Small intestine (tissue), 7 donors: Measurements from ENCODE around the gene PEX14. TPM values are rescaled to one million over a fixed set of nuclear protein-coding genes. Genes with fewer than 3 reads are reported as not detected.

Experiments used
- DNase-seq, 2 donors: peaks; one replicate each; pipeline versions ENCODE4 v3.0.0 to v3.0.0-alpha.2; 2013
- FAIRE-seq: peaks from 2 replicates; lab custom pipeline; 2012; peaks lifted over from hg19 to GRCh38; lab: Jason Lieb, UNC
- H3K27ac ChIP-seq, 3 donors: one replicate each; pipeline ENCODE4 v1.5.1; 2013; ENCODE audit warnings: low read length in 2 of 3, mild to moderate bottlenecking in 2 of 3, control low read depth in 1 of 3, inconsistent platforms in 1 of 3, low read depth in 1 of 3, moderate library complexity in 1 of 3
- H3K27me3 ChIP-seq, 3 donors: one replicate each; pipeline ENCODE4 v1.6.1; 2013; ENCODE audit warnings: low read length in 3 of 3, inconsistent platforms in 1 of 3; ENCODE audit not compliant: control insufficient read depth in 3 of 3, insufficient read depth in 3 of 3
- H3K36me3 ChIP-seq, 3 donors: one replicate each; pipeline ENCODE4 v1.6.1; 2013; ENCODE audit warnings: low read length in 3 of 3, inconsistent platforms in 1 of 3, low read depth in 1 of 3, mild to moderate bottlenecking in 1 of 3, moderate library complexity in 1 of 3; ENCODE audit not compliant: control insufficient read depth in 3 of 3, insufficient read depth in 2 of 3
- H3K4me1 ChIP-seq, 3 donors: one replicate each; pipeline ENCODE4 v1.6.1; 2013; ENCODE audit warnings: low read length in 2 of 3, inconsistent platforms in 1 of 3, low read depth in 1 of 3, mild to moderate bottlenecking in 1 of 3, moderate library complexity in 1 of 3; ENCODE audit not compliant: control insufficient read depth in 3 of 3, insufficient read depth in 2 of 3
- H3K4me3 ChIP-seq, 3 donors: one replicate each; pipeline ENCODE4 v1.5.1; 2013; ENCODE audit warnings: low read length in 3 of 3, control low read depth in 1 of 3, inconsistent platforms in 1 of 3, low read depth in 1 of 3, mild to moderate bottlenecking in 1 of 3, moderate library complexity in 1 of 3
- H3K9me3 ChIP-seq, 2 donors: one replicate each; pipeline ENCODE4 v1.6.1; 2013; ENCODE audit warnings: low read depth in 1 of 2, low read length in 1 of 2; ENCODE audit not compliant: control insufficient read depth in 2 of 2, insufficient read depth in 1 of 2
- WGBS, 3 donors: extraction: QIAGEN DNeasy Blood & Tissue Kit; methylation state at CpG; one replicate each; pipeline ENCODE4 v1.1.7; 2013; 5-methylcytosine and 5-hydroxymethylcytosine counted together
- polyA plus RNA-seq, 4 donors: library from polyadenylated mRNA; stranded (reverse) in 3 of 4; unstranded in 1 of 4; fragments of 200-250 nt in 3 of 4; fragments of 120-200 nt in 1 of 4; gene quantifications; one replicate each; pipeline versions ENCODE4 v1.2.1 to v1.2.3, GENCODE V29; 2013
- donor health status: healthy with polysubstance abuse.
- donor health status: control.
- donor health status: control.
- donor health status: Bipolar disorder and iron deficiency.
- donor health status: healthy.

The PEX14 gene
- polyA plus RNA-seq, 4 donors = 15.9 to 26.9 (median 24.7) TPM

- no peaks in the 10 kb centered on the region for H3K27me3 ChIP-seq
- 80 to 84% (median 81%) methylated on average over 5 of the region's 5 CpGs for WGBS, 3 donors
- H3K36me3 ChIP-seq = peaks cover 0 to 43% (median 0%) of the 10 kb centered on the region in 3 donors
- H3K27ac ChIP-seq = no peak overlapping the region
- H3K4me1 ChIP-seq = peaks cover 0 to 34% (median 4%) of the 10 kb centered on the region in 3 donors
- no peak for DNase-seq
- FAIRE-seq = no peak
- H3K4me3 ChIP-seq = no peak overlapping the region
- H3K9me3 ChIP-seq = no peaks in the 10 kb centered on the region
Observed at GRCh38 chr1:10494418-10494753, 19.6 kb downstream of the PEX14 start.

- DNase-seq = peak; percentile 84 to 85
- H3K4me3 ChIP-seq = peak overlapping the region in 2 of 3 donors; percentile 12 to 31
- no peak for FAIRE-seq
- WGBS, 3 donors = 0 to 4% (median 1%) methylated on average over 15 of the region's 15 CpGs
- H3K27ac ChIP-seq = peak overlapping the region; percentile 70 to 77 (median 74)
- H3K36me3 ChIP-seq = peaks cover 0 to 43% (median 0%) of the 10 kb centered on the region in 3 donors
- no peaks in the 10 kb centered on the region for H3K9me3 ChIP-seq
- no peaks in the 10 kb centered on the region for H3K27me3 ChIP-seq
- H3K4me1 ChIP-seq = peaks cover 0 to 28% (median 4%) of the 10 kb centered on the region in 3 donors
Observed at GRCh38 chr1:10494754-10495474, 20.2 kb downstream of the PEX14 start.

GRCh38 chr1:10495475-10495817 is 20.7 kb downstream of the PEX14 start:
- Histone ChIP-seq H3K27me3 (no peaks in the 10 kb centered on the region), H3K36me3 (peaks cover 0 to 44% (median 0%) of the 10 kb centered on the region in 3 donors), H3K27ac (peak overlapping the region; percentile 70 to 77 (median 74)), H3K4me3 (no peak overlapping the region), H3K4me1 (peaks cover 0 to 23% (median 4%) of the 10 kb centered on the region in 3 donors), H3K9me3 (no peaks in the 10 kb centered on the region)
- WGBS, 3 donors = 54 to 69% (median 55%) methylated on average over 10 of the region's 10 CpGs
- FAIRE-seq (no peak), DNase-seq (no peak)

- 83 to 91% (median 88%) methylated on average over 14 of the region's 14 CpGs for WGBS, 3 donors
- no peaks in the 10 kb centered on the region for H3K9me3 ChIP-seq
- DNase-seq = no peak
- peak overlapping the region in 2 of 3 donors; percentile 70 to 77 for H3K27ac ChIP-seq
- no peaks in the 10 kb centered on the region for H3K27me3 ChIP-seq
- no peak for FAIRE-seq
- H3K36me3 ChIP-seq = peaks cover 0 to 44% (median 0%) of the 10 kb centered on the region in 3 donors
- H3K4me1 ChIP-seq = peaks cover 0 to 18% (median 4%) of the 10 kb centered on the region in 3 donors
- H3K4me3 ChIP-seq = no peak overlapping the region
Observed at GRCh38 chr1:10495952-10496351, 21.2 kb downstream of the PEX14 start.

GRCh38 chr1:10497109-10497508 is 22.4 kb downstream of the PEX14 start:
- H3K4me3 ChIP-seq = no peak overlapping the region
- DNase-seq (no peak), FAIRE-seq (no peak)
- H3K36me3 ChIP-seq = peaks cover 0 to 37% (median 0%) of the 10 kb centered on the region in 3 donors
- H3K4me1 ChIP-seq = peaks cover 2 to 19% (median 4%) of the 10 kb centered on the region in 3 donors
- H3K27me3 ChIP-seq = no peaks in the 10 kb centered on the region
- H3K27ac ChIP-seq = no peak overlapping the region
- 91 to 93% (median 92%) methylated on average over 7 of the region's 7 CpGs for WGBS, 3 donors
- no peaks in the 10 kb centered on the region for H3K9me3 ChIP-seq

- no peaks in the 10 kb centered on the region for H3K27me3 ChIP-seq
- no peak overlapping the region for H3K4me3 ChIP-seq
- no peak for FAIRE-seq
- H3K9me3 ChIP-seq = no peaks in the 10 kb centered on the region
- WGBS, 3 donors = 71 to 82% (median 79%) methylated on average over 8 of the region's 8 CpGs
- H3K4me1 ChIP-seq = peaks cover 3 to 19% (median 4%) of the 10 kb centered on the region in 3 donors
- no peak for DNase-seq
- H3K36me3 ChIP-seq = peaks cover 0 to 36% (median 0%) of the 10 kb centered on the region in 3 donors
- no peak overlapping the region for H3K27ac ChIP-seq
Observed at GRCh38 chr1:10498231-10498630, 23.5 kb downstream of the PEX14 start.

- Histone ChIP-seq H3K27ac (no peak overlapping the region), H3K36me3 (peaks cover 0 to 13% (median 0%) of the 10 kb centered on the region in 3 donors), H3K4me1 (peaks cover 0 to 4% (median 3%) of the 10 kb centered on the region in 3 donors), H3K4me3 (no peak overlapping the region), H3K9me3 (no peaks in the 10 kb centered on the region), H3K27me3 (no peaks in the 10 kb centered on the region)
- DNase-seq (peak; percentile 24 to 32), FAIRE-seq (no peak)
- WGBS, 3 donors = 46 to 69% (median 47%) methylated on average over 5 of the region's 5 CpGs
Observed at GRCh38 chr1:10502206-10502605, 27.5 kb downstream of the PEX14 start.

GRCh38 chr1:10504249-10504648 is 29.5 kb downstream of the PEX14 start:
- FAIRE-seq = no peak
- Histone ChIP-seq H3K4me1 (peaks cover 0 to 4% (median 3%) of the 10 kb centered on the region in 3 donors), H3K27ac (no peak overlapping the region), H3K9me3 (no peaks in the 10 kb centered on the region), H3K4me3 (no peak overlapping the region), H3K36me3 (peaks cover 0 to 11% (median 0%) of the 10 kb centered on the region in 3 donors), H3K27me3 (no peaks in the 10 kb centered on the region)
- peak in 1 of 2 donors; percentile 33 for DNase-seq
- 57 to 60% (median 58%) methylated on average over 5 of the region's 5 CpGs for WGBS, 3 donors
